ENCODE data around the gene COL26A1.
A peak's percentile ranks its signal among the peaks of the same experiment; 100 is the strongest.

Gene COL26A1

GRCh38 chr7:101373812-101374614 lies 11.3 kb downstream of the COL26A1 start:
- DNase-seq, result peak; percentile 16

- DNase-seq, result no peak
Observed at GRCh38 chr7:101374990-101375389, 12.3 kb downstream of the COL26A1 start.

- DNase-seq, result no peak
Observed at GRCh38 chr7:101376601-101377000, 13.9 kb downstream of the COL26A1 start.

GRCh38 chr7:101377189-101377736 lies 14.6 kb downstream of the COL26A1 start:
- no peak for DNase-seq

GRCh38 chr7:101378751-101379174 lies 16.1 kb downstream of the COL26A1 start:
- no peak for DNase-seq

- no peak for DNase-seq
Observed at GRCh38 chr7:101379302-101379701, 16.6 kb downstream of the COL26A1 start.

GRCh38 chr7:101381549-101382111 lies 19.0 kb downstream of the COL26A1 start:
- no peak for DNase-seq

- DNase-seq, result no peak
Observed at GRCh38 chr7:101382937-101383336, 20.3 kb downstream of the COL26A1 start.

GRCh38 chr7:101386177-101386557 lies 23.5 kb downstream of the COL26A1 start:
- DNase-seq, result no peak

- no peak for DNase-seq
Observed at GRCh38 chr7:101386558-101387231, 24.0 kb downstream of the COL26A1 start.

GRCh38 chr7:101390901-101391301 lies 28.2 kb downstream of the COL26A1 start:
- no peak for DNase-seq

GRCh38 chr7:101391991-101392390 lies 29.3 kb downstream of the COL26A1 start:
- no peak for DNase-seq

GRCh38 chr7:101393865-101394264 lies 31.2 kb downstream of the COL26A1 start:
- DNase-seq, result no peak

GRCh38 chr7:101395376-101395775 lies 32.7 kb downstream of the COL26A1 start:
- no peak for DNase-seq

GRCh38 chr7:101397243-101397642 lies 34.6 kb downstream of the COL26A1 start:
- DNase-seq, result no peak

- DNase-seq, result no peak
Observed at GRCh38 chr7:101397770-101398324, 35.2 kb downstream of the COL26A1 start.

- DNase-seq, result no peak
Observed at GRCh38 chr7:101398396-101399289, 36.0 kb downstream of the COL26A1 start.

GRCh38 chr7:101399759-101400158 lies 37.1 kb downstream of the COL26A1 start:
- no peak for DNase-seq

- DNase-seq, result no peak
Observed at GRCh38 chr7:101400751-101401150, 38.1 kb downstream of the COL26A1 start.

GRCh38 chr7:101401390-101402080 lies 38.9 kb downstream of the COL26A1 start:
- DNase-seq, result no peak

GRCh38 chr7:101402081-101402779 lies 39.6 kb downstream of the COL26A1 start:
- no peak for DNase-seq
